Pancreas (tissue), 10 donors: ENCODE results near the gene BMERB1. TPM values are rescaled to one million over a fixed set of nuclear protein-coding genes. Genes with fewer than 3 reads are reported as not detected.
"Not testable (repeated sequence)": the region's sequence is repeated elsewhere in the genome, so short reads cannot be mapped to it uniquely, and the experiment has no call there.

Experiments used
- ATAC-seq, 4 donors: fragments of 200-7000 bp; cut with Tn5 transposase; one replicate each; pipeline versions ENCODE4 v1.8.0 to v1.9.1; 2020; ENCODE audit warnings: mild to moderate bottlenecking in 4 of 4, moderate library complexity in 4 of 4
- DNase-seq, 6 donors: peaks; one replicate each; pipeline ENCODE4 v3.0.0-alpha.2; 2020
- FAIRE-seq: peaks from 2 replicates; lab custom pipeline; 2012; peaks lifted over from hg19 to GRCh38; lab: Jason Lieb, UNC
- H3K27ac ChIP-seq, 4 donors: fragments of 200-600 bp; sonication (generic); 1 replicate in 3 of 4; 2 replicates in 1 of 4; pipeline versions ENCODE4 v1.5.0 to v1.8.0; 2020
- H3K27me3 ChIP-seq, 4 donors: fragments of 200-600 bp; one replicate each; pipeline ENCODE4 v1.8.0; 2021
- H3K36me3 ChIP-seq, 3 donors: fragments of 200-600 bp; sonication (generic) in 1 of 3; one replicate each; pipeline versions ENCODE4 v1.5.0 to v1.8.0; 2020 to 2021
- H3K4me1 ChIP-seq, 3 donors: fragments of 200-600 bp; one replicate each; pipeline ENCODE4 v1.8.0; 2021
- H3K4me3 ChIP-seq, 4 donors: fragments of 200-600 bp; sonication (generic) in 2 of 4; one replicate each; pipeline versions ENCODE4 v1.5.0 to v1.8.0; 2020 to 2021
- H3K9me3 ChIP-seq, 4 donors: fragments of 200-600 bp; one replicate each; pipeline ENCODE4 v1.8.0; 2021
- WGBS, 2 donors: extraction: QIAGEN DNeasy Blood & Tissue Kit; methylation state at CpG; one replicate each; pipeline ENCODE4 v1.1.7; 2013; 5-methylcytosine and 5-hydroxymethylcytosine counted together
- intact Hi-C, 3 donors: fragments of 100-400 bp; cut with DNase I; formaldehyde crosslinking; loops; one replicate each; pipeline versions ENCODE4 v1.11.1 to v1.14.2; 2022
- polyA plus RNA-seq, 2 donors: library from polyadenylated mRNA; stranded (reverse); fragments of 200-250 nt; gene quantifications; one replicate each; pipeline ENCODE4 v1.2.3, GENCODE V29; 2013
- total RNA-seq, 6 donors: library from RNA; stranded (reverse); fragmentation: NEBNext Ultra II Directional in 4 of 6; extraction: Animal tissue kit (Norgen Biotek cat#: 25700) in 4 of 6; gene quantifications; one replicate each; pipeline versions ENCODE4 v1.2.1 to v1.2.4, GENCODE V29; 2021 to 2023
- TF ChIP-seq, protein P1 (sequence below), 4 donors: fragments of 200-600 bp; sonication (generic) in 3 of 4; IDR thresholded peaks; one replicate each; pipeline versions ENCODE4 v1.5.0 to v1.8.0; 2021; ENCODE audit warnings: antibody characterized with exemption in 4 of 4
- donor health status: healthy with polysubstance abuse.
- donor health status: DM: no; HTN: no; CAD: no; lungs with moderate emphysema.
- donor health status: DM: no; HTN: no; CAD: no.
- donor health status: control.
- donor health status: control.
- donor health status: Bipolar disorder and iron deficiency.
- donor health status: DM: yes; HTN: yes; CAD: no.
- donor health status: DM: no; HTN: no; CAD: no.
- donor health status: DM: no; HTN: no; CAD: no.
- donor health status: DM: yes; HTN: yes; CAD: no.

BMERB1 gene
- total and polyA plus RNA-seq, 8 donors: 10.3 to 21.7 (median 17.5) TPM

DNA sequence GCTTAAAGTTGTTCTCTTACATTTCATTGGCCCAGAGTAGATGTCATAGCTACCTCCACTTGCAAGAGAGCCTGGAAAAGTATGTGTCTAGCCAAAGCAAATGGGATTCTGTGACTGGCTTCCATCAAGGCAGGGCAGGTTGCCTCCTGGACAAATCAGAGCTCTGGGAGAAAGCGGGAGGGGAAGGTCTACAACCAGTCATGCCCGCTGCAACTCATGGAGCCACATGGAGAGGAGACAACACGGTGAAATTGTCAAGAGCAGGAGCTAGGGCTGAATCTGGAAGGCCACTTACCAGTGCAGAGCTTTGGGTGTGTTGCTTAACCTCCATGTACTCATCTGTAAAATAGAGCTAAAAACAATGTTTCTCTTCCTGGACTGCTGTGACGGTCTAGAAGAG, 124.8 kb downstream of the BMERB1 start:
- Histone ChIP-seq H3K9me3 (no peaks in the 10 kb centered on the region), H3K4me1 (no peaks in the 10 kb centered on the region), H3K27ac (no peak overlapping the region), H3K36me3 (no peaks in the 10 kb centered on the region), H3K4me3 (no peak overlapping the region), H3K27me3 (no peaks in the 10 kb centered on the region)
- intact Hi-C loops: no loop called here
- 93% methylated on average over 4 of the region's 4 CpGs for WGBS, 2 donors
- no peak for FAIRE-seq
- no peak for DNase-seq
- no peak for ATAC-seq
- TF ChIP-seq, protein P1, sequence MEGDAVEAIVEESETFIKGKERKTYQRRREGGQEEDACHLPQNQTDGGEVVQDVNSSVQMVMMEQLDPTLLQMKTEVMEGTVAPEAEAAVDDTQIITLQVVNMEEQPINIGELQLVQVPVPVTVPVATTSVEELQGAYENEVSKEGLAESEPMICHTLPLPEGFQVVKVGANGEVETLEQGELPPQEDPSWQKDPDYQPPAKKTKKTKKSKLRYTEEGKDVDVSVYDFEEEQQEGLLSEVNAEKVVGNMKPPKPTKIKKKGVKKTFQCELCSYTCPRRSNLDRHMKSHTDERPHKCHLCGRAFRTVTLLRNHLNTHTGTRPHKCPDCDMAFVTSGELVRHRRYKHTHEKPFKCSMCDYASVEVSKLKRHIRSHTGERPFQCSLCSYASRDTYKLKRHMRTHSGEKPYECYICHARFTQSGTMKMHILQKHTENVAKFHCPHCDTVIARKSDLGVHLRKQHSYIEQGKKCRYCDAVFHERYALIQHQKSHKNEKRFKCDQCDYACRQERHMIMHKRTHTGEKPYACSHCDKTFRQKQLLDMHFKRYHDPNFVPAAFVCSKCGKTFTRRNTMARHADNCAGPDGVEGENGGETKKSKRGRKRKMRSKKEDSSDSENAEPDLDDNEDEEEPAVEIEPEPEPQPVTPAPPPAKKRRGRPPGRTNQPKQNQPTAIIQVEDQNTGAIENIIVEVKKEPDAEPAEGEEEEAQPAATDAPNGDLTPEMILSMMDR (IDR thresholded peaks at IDR 0.05): no peak

DNA sequence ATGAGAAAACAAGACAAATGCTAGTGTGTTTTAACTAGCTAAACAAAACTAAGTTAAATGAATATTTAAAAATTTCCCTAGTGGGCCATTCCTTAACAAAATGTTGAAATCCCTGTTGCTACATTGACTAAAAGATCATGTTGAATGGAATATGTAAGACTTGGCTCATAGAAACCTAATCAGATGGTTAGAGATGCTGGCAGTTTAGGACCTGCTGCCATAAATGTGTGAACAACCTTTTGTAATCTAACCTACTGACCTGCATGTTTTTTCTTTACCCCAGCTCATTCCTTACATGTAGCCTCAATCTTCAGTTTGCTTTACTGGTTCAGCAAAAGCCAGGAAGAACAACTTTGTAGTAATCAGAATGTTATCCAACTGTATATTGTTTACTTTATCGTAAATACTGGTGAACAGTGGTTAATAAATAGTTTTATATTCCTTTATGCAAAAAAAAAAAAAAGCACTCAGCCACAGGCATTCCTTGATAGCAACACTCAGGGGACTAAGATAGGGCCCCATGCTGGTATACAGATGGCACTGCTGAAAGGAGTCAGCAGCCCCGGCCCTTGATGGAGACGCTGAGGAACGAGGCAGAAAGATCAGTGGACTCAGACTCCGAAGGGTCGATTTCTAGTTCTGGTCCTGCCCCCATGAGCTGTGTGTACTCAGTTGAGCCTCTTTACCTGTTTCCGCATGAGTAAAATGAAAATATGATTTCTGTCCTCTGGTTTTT, 130.4 kb downstream of the BMERB1 start:
- no peak for ATAC-seq
- no peak for FAIRE-seq

DNA sequence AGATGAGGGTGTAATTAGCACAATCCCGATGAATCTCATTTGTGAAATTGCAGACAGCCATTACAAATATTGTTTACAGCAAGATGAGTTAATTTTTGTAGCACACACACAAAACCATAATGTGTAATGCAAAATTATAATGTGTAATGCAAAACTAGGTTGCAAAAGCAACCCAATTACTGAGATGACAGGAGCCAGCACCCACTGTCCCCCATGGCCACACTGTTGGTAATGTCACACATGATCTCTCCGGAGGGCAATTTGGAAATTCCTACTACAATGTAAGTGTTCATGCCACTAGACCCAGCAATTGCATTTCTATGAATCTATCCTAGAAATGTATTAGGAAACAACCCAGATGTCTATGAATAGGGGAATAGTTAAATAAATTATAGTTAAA, 131.7 kb downstream of the BMERB1 start:
- no peak overlapping the region for H3K4me3 ChIP-seq
- H3K36me3 ChIP-seq: no peaks in the 10 kb centered on the region
- TF ChIP-seq, protein P1 (IDR thresholded peaks at IDR 0.05): no peak
- H3K27ac ChIP-seq: no peak overlapping the region
- H3K27me3 ChIP-seq: no peaks in the 10 kb centered on the region
- FAIRE-seq: no peak
- no peak for DNase-seq
- no peaks in the 10 kb centered on the region for H3K4me1 ChIP-seq
- no peak for ATAC-seq
- intact Hi-C loops: no loop called here
- H3K9me3 ChIP-seq: no peaks in the 10 kb centered on the region
- WGBS, 2 donors: 91 to 94% methylated on average over 2 of the region's 2 CpGs

More for the DNA sequence above, 130.4 kb downstream of the BMERB1 start:
- Histone ChIP-seq H3K4me3 (no peak overlapping the region), H3K36me3 (no peaks in the 10 kb centered on the region), H3K27ac (no peak overlapping the region), H3K4me1 (no peaks in the 10 kb centered on the region), H3K27me3 (no peaks in the 10 kb centered on the region), H3K9me3 (no peaks in the 10 kb centered on the region)
- TF ChIP-seq, protein P1 (IDR thresholded peaks at IDR 0.05): no peak
- DNase-seq: no peak
- WGBS, 2 donors: 83 to 85% methylated on average over 7 of the region's 7 CpGs
- intact Hi-C loops: no loop called here

DNA sequence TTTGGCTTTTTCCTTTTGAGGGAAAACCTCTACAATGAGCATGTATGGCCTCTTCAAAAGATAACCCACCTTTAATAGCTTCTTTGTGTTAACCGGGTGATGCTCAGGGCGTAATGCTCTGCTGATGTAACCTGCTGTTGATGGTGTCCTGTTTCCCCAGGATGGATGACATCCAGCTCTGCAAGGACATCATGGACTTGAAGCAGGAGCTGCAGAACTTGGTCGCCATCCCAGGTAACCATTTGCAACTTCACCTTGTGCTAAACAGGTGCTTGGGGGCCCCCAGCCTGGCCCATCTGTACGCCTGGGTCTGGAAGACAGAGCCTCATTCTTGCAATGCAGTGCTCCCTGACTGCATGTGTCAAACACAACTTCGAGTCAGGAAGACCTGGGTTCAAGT, 133.4 kb downstream of the BMERB1 start:
- 94 to 97% methylated on average over 5 of the region's 5 CpGs for WGBS, 2 donors
- no peak for ATAC-seq
- TF ChIP-seq, protein P1 (IDR thresholded peaks at IDR 0.05): no peak
- intact Hi-C loops: no loop called here
- H3K4me1 ChIP-seq: no peaks in the 10 kb centered on the region
- no peaks in the 10 kb centered on the region for H3K9me3 ChIP-seq
- no peak overlapping the region for H3K27ac ChIP-seq
- no peaks in the 10 kb centered on the region for H3K27me3 ChIP-seq
- FAIRE-seq: no peak
- DNase-seq: no peak
- no peaks in the 10 kb centered on the region for H3K36me3 ChIP-seq
- H3K4me3 ChIP-seq: no peak overlapping the region

- ATAC-seq, intact Hi-C loops, FAIRE-seq, H3K27me3 ChIP-seq, H3K36me3 ChIP-seq, DNase-seq, H3K27ac ChIP-seq, H3K4me3 ChIP-seq, H3K9me3 ChIP-seq, H3K4me1 ChIP-seq: not testable (repeated sequence)
- 78 to 81% methylated on average over 4 of the region's 4 CpGs for WGBS, 2 donors
Observed at GRCh38 chr16:15570666-15571065, 136.3 kb downstream of the BMERB1 start.
